Measurements from ENCODE around the gene C5orf46.

GRCh38 chr5:147898875-147899401 is 7.4 kb downstream of the C5orf46 start:
- TF ChIP-seq CTCF (IDR thresholded peaks at IDR 0.05) (no peak), ZFX (IDR thresholded peaks at IDR 0.05; ENCODE audit: borderline replicate concordance) (no peak)
